ENCODE measurements around the gene ISCU.

- TF ChIP-seq CTCF (IDR thresholded peaks at IDR 0.05) (no peak), POLR2A (IDR thresholded peaks at IDR 0.05) (no peak), POLR2AphosphoS5 (IDR thresholded peaks at IDR 0.05) (no peak)
Observed at GRCh38 chr12:108595711-108596647, 33.6 kb downstream of the ISCU start.

Measured in stomach (tissue), 4 donors.